Ascending aorta (tissue), 2 donors: ENCODE results near the gene MORF4L2. TPM values are rescaled to one million over a fixed set of nuclear protein-coding genes. Genes with fewer than 3 reads are reported as not detected.
A peak's percentile ranks its signal among the peaks of the same experiment; 100 is the strongest.

Experiments used
- DNase-seq, 2 donors: peaks; one replicate each; pipeline ENCODE4 v3.0.0-alpha.2; 2019; ENCODE audit warnings: low spot score in 2 of 2
- H3K27ac ChIP-seq, 2 donors: fragments of 200-600 bp; sonication (generic); one replicate each; pipeline ENCODE4 v1.5.1; 2016 to 2017; ENCODE audit warnings: mild to moderate bottlenecking in 1 of 2
- H3K27me3 ChIP-seq: fragments of 200-600 bp; sonication (generic); one replicate; pipeline ENCODE4 v1.5.1; 2017
- H3K36me3 ChIP-seq, 2 donors: fragments of 200-600 bp; sonication (generic); one replicate each; pipeline ENCODE4 v1.5.1; 2016
- H3K4me1 ChIP-seq, 2 donors: fragments of 200-600 bp; sonication (generic); one replicate each; pipeline ENCODE4 v1.5.1; 2016 to 2017; ENCODE audit warnings: mild to moderate bottlenecking in 1 of 2
- H3K4me3 ChIP-seq, 2 donors: fragments of 200-600 bp; sonication (generic); one replicate each; pipeline ENCODE4 v1.5.1; 2016 to 2017; ENCODE audit warnings: mild to moderate bottlenecking in 1 of 2
- H3K9me3 ChIP-seq, 2 donors: fragments of 200-600 bp; sonication (generic); one replicate each; pipeline ENCODE4 v1.5.1; 2016
- intact Hi-C: fragments of 100-400 bp; cut with DNase I; formaldehyde crosslinking; loops from one replicate; pipeline ENCODE4 v1.15.1; 2023
- total RNA-seq: library from RNA; depleted of rRNA; stranded (reverse); fragments of >200 nt; gene quantifications from one replicate; pipeline ENCODE4 v1.1.0, GENCODE V29; 2016
- TF ChIP-seq, protein P1 (sequence below), 3 experiments: fragments of 200-600 bp in 2 of 3; fragments of 450-650 bp in 1 of 3; sonication (generic) in 2 of 3; IDR thresholded peaks; one replicate each; pipeline ENCODE4 v1.5.1; 2016 to 2019; ENCODE audit warnings: antibody characterized with exemption in 3 of 3, mild to moderate bottlenecking in 1 of 3, moderate library complexity in 1 of 3

Gene MORF4L2
- total RNA-seq, 1 donor from 2014 or later: 211 TPM

DNA sequence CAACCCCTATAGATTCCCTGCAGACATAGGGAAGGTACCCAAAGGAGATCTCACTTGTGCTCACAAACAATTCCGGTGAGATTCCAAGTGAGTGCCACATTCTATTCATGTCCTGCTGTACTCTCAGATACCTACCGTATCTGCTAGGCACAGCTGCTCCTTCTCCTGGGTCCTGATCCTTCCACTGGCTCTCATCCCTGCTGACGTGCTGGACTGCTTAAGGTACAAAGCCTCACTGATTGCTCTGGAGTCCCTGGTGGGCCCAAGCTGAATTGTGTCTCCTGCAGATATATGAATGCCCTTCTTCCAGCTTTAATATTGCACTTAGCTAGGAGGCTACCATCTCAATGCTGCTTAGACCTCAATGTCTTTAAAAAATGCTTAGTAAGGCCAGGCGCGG, 55.4 kb downstream of the MORF4L2 start:
- peak overlapping the region in 1 of 2 donors; percentile 68 for H3K4me3 ChIP-seq
- no peaks in the 10 kb centered on the region for H3K9me3 ChIP-seq
- TF ChIP-seq, protein P1, sequence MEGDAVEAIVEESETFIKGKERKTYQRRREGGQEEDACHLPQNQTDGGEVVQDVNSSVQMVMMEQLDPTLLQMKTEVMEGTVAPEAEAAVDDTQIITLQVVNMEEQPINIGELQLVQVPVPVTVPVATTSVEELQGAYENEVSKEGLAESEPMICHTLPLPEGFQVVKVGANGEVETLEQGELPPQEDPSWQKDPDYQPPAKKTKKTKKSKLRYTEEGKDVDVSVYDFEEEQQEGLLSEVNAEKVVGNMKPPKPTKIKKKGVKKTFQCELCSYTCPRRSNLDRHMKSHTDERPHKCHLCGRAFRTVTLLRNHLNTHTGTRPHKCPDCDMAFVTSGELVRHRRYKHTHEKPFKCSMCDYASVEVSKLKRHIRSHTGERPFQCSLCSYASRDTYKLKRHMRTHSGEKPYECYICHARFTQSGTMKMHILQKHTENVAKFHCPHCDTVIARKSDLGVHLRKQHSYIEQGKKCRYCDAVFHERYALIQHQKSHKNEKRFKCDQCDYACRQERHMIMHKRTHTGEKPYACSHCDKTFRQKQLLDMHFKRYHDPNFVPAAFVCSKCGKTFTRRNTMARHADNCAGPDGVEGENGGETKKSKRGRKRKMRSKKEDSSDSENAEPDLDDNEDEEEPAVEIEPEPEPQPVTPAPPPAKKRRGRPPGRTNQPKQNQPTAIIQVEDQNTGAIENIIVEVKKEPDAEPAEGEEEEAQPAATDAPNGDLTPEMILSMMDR (IDR thresholded peaks at IDR 0.05): no peak
- intact Hi-C loops: no loop called here
- no peak for DNase-seq
- H3K27ac ChIP-seq: no peak overlapping the region
- H3K27me3 ChIP-seq: no peaks in the 10 kb centered on the region
- H3K4me1 ChIP-seq: no peaks in the 10 kb centered on the region
- no peaks in the 10 kb centered on the region for H3K36me3 ChIP-seq

- Histone ChIP-seq H3K36me3 (no peaks in the 10 kb centered on the region), H3K27ac (peak overlapping the region; percentile 82 to 90), H3K27me3 (no peaks in the 10 kb centered on the region), H3K9me3 (no peaks in the 10 kb centered on the region), H3K4me3 (peak overlapping the region; percentile 47 to 68), H3K4me1 (no peaks in the 10 kb centered on the region)
- TF ChIP-seq, protein P1 (IDR thresholded peaks at IDR 0.05): no peak
- DNase-seq: no peak
- intact Hi-C loops: no loop called here
These were observed 56.4 kb downstream of the MORF4L2 start for GRCh38 chrX:103630171-103630511.

GRCh38 chrX:103629318-103630170, 57.0 kb downstream of the MORF4L2 start:
- intact Hi-C loops: loop anchor here (2.0 kb wide), 3 partner anchors 21 to 93 kb away; partner anchors contain the start of gene MORF4L2
- Histone ChIP-seq H3K27me3 (no peaks in the 10 kb centered on the region), H3K4me1 (no peaks in the 10 kb centered on the region), H3K9me3 (no peaks in the 10 kb centered on the region), H3K27ac (peak overlapping the region; percentile 82 to 90), H3K4me3 (peak overlapping the region; percentile 47 to 68), H3K36me3 (no peaks in the 10 kb centered on the region)
- peak in 1 of 2 donors; percentile 80 for DNase-seq
- TF ChIP-seq, protein P1 (IDR thresholded peaks at IDR 0.05): peak in 1 of 3 experiments; percentile 40

GRCh38 chrX:103628386-103629317, 57.8 kb downstream of the MORF4L2 start, which contains the start of gene TCEAL1:
Gene TCEAL1, plus strand, starts transcription at chrX:103628975. Its CDS starts 942 bp downstream, at chrX:103629917.
- Histone ChIP-seq H3K27ac (peak within 1 kb of the TSS; percentile 82 to 90), H3K4me3 (peak within 1 kb of the TSS; percentile 47 to 68), H3K9me3 (no peaks in the 10 kb centered on the region), H3K36me3 (no peaks in the 10 kb centered on the region), H3K4me1 (no peaks in the 10 kb centered on the region), H3K27me3 (no peaks in the 10 kb centered on the region)
- peak in 1 of 2 donors; percentile 77 for DNase-seq
- TF ChIP-seq, protein P1 (IDR thresholded peaks at IDR 0.05): no peak
- intact Hi-C loops: loop anchor here (2.0 kb wide), 3 partner anchors 20 to 92 kb away; partner anchors contain the start of gene MORF4L2

DNA sequence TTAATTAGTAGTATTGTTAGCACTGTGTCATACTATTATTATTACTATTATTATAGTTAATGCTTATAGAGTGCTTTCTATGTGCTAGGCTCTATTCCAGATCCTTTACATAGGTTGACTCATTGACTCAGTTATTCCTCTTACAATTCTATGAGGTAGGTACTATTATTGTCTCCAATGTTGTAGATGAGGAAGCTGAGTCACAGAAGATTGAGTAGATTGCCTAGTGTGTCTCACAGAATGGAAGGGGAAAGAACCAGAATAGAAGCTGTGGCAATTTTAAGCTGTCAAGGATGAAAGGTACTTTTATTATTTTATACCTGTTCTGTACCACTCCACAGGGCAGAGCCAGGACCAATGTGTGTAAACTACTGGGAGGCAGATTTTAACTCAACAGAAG, 59.6 kb downstream of the MORF4L2 start:
- Histone ChIP-seq H3K27ac (peak overlapping the region in 1 of 2 donors; percentile 34), H3K4me3 (no peak overlapping the region), H3K9me3 (no peaks in the 10 kb centered on the region), H3K36me3 (no peaks in the 10 kb centered on the region), H3K4me1 (no peaks in the 10 kb centered on the region), H3K27me3 (no peaks in the 10 kb centered on the region)
- TF ChIP-seq, protein P1 (IDR thresholded peaks at IDR 0.05): no peak
- intact Hi-C loops: no loop called here
- no peak for DNase-seq
